ENCODE results near the gene PTRH1.

Gene PTRH1

DNA sequence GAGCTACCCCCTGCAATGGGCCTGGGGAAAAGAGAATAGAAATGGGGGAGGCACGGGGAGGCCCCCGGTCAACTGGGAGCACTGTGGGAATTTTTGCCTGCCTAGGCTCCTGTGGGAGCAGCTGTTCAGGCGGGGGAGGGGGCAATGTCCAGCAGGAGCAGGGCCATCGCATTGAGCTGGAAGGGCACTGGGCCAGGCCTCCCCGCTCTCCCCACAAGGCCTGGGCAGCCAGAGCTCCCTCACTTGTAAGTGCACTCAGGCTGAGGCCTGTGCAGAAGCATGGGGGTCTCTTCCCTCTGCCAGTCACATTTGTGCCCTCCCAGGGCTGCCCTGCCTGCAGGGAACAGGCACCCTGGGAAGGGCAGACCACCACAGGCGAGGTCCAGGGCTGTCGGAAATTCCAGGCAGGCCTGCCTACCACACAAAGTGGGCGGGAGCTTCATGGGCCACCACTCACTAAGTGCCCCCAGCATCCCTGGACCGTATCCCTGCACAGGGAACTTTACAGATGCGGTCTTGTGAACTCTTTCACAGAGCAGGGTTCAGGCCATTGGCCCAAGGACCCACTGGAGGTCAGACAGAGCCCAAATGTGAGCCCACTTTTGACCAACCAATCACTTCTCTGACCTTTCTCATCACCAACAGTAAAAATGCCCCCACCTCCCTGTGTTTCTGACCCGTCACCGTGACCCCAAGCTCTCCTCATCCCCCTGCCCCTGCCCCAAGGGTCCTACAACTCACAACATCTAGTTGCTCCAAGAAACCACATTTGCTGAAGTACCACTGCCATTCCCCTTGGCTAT, 9.7 kb downstream of the PTRH1 start:
- Histone ChIP-seq H3K27me3 (peaks cover 5% of the 10 kb centered on the region), H3K36me3 (no peaks in the 10 kb centered on the region), H3K4me1 (ENCODE audit: control insufficient read depth in 1 of 2, insufficient read depth in 1 of 2, low read depth in 1 of 2, low read length in 1 of 2) (no peaks in the 10 kb centered on the region), H3K9me3 (no peaks in the 10 kb centered on the region), H3K27ac (no peak overlapping the region), H3K4me3 (ENCODE audit: low read depth in 1 of 2, low read length in 1 of 2) (no peak overlapping the region)
- TF ChIP-seq, protein P1, sequence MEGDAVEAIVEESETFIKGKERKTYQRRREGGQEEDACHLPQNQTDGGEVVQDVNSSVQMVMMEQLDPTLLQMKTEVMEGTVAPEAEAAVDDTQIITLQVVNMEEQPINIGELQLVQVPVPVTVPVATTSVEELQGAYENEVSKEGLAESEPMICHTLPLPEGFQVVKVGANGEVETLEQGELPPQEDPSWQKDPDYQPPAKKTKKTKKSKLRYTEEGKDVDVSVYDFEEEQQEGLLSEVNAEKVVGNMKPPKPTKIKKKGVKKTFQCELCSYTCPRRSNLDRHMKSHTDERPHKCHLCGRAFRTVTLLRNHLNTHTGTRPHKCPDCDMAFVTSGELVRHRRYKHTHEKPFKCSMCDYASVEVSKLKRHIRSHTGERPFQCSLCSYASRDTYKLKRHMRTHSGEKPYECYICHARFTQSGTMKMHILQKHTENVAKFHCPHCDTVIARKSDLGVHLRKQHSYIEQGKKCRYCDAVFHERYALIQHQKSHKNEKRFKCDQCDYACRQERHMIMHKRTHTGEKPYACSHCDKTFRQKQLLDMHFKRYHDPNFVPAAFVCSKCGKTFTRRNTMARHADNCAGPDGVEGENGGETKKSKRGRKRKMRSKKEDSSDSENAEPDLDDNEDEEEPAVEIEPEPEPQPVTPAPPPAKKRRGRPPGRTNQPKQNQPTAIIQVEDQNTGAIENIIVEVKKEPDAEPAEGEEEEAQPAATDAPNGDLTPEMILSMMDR (IDR thresholded peaks at IDR 0.05), result no peak

DNA sequence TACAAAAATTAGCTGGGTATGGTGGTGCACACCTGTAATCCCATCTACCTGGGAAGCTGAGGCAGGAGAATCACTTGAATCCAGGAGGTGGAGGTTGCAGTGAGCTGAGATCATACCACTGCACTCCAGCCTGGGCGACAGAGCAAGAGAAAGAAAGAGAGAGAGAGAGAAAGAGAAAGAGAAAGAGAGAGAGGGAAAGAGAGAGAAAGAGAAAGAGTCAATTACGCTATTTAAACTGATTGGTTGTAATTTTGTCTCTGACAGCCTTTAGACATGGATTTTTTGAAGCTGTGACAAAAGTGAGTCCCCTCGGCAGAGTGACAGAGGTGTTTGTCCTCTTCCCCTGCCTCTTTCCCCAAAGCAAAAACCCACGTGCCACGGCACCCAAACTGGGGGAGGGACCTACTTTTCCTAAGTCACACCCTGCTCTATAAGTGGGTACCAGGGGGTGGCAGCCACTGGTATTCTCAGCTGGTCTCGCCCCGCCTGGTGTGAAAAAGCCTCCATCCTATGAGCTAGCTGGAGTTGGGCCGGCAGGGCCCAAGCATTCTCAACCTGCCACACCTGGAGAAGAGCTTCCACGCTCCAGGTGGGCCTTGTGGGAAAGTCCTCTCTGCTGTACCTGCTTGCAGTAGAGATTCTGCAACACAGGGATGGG, 12.0 kb downstream of the PTRH1 start:
- H3K27me3 ChIP-seq, result peaks cover 9% of the 10 kb centered on the region
- TF ChIP-seq, protein P1 (IDR thresholded peaks at IDR 0.05), result no peak
- H3K9me3 ChIP-seq, result no peaks in the 10 kb centered on the region

DNA sequence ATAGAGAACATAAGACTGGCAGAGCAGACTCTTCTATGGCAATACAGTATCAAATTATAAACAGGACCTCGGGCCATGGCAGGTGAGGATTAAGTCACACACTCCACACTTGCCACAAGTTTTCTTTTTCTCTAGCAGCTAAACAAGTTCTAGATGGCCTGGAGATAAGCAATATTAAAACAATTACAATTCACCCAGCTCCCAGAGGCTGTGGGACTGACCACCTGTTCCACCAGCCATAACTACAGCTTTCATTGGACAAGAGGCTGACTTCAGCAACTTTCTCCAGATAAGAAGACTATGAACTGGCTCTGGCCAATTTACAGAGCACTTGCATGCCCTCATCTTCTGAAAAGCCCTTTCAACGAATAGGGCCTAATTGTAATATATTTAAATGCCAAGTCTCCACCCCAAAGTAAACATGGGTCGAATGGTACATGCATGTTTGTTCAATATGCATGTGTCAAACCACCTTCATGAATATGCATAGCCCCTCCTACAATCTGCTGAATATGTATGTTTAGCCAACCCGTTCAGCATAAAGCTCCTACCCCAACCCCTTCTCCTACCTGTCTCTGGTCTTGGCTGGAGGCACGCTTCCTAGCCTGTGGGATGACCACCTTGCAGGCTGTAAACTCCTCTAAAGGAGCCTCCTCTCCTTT, 14.7 kb downstream of the PTRH1 start:
- H3K4me3 ChIP-seq (ENCODE audit: low read depth in 1 of 2, low read length in 1 of 2), result no peak overlapping the region
- peaks cover 0 to 7% of the 10 kb centered on the region in 2 experiments for H3K4me1 ChIP-seq (ENCODE audit: control insufficient read depth in 1 of 2, insufficient read depth in 1 of 2, low read depth in 1 of 2, low read length in 1 of 2)
- H3K36me3 ChIP-seq, result no peaks in the 10 kb centered on the region
- no peak overlapping the region for H3K27ac ChIP-seq
- H3K27me3 ChIP-seq, result peaks cover 9% of the 10 kb centered on the region
- H3K9me3 ChIP-seq, result no peaks in the 10 kb centered on the region
- TF ChIP-seq, protein P1 (IDR thresholded peaks at IDR 0.05), result no peak

More for the DNA sequence above, 12.0 kb downstream of the PTRH1 start:
- Histone ChIP-seq H3K36me3 (no peaks in the 10 kb centered on the region), H3K4me1 (ENCODE audit: control insufficient read depth in 1 of 2, insufficient read depth in 1 of 2, low read depth in 1 of 2, low read length in 1 of 2) (peaks cover 0 to 7% of the 10 kb centered on the region in 2 experiments), H3K27ac (no peak overlapping the region), H3K4me3 (ENCODE audit: low read depth in 1 of 2, low read length in 1 of 2) (no peak overlapping the region)

DNA sequence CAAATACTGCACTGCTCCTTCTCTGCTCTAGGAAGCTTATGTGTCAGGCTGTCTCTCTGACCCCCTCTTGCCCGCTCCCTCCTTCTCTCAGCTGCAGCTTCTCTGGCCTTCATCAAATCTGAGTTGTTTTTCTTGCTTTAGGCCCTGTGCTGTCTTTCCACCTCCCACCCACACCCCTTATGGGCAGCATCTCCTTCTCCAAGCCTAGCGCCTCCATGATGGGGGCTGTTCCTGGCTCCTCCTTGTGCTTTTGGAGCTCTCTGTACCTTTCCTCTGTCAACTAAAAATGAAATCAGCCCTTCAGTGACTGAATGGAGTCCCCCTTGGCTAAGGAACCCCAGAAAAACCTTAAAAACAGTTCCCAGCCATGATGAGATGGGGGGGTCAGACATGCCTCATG, 15.3 kb downstream of the PTRH1 start:
- Histone ChIP-seq H3K27me3 (peaks cover 9% of the 10 kb centered on the region), H3K4me3 (ENCODE audit: low read depth in 1 of 2, low read length in 1 of 2) (no peak overlapping the region), H3K4me1 (ENCODE audit: control insufficient read depth in 1 of 2, insufficient read depth in 1 of 2, low read depth in 1 of 2, low read length in 1 of 2) (peaks cover 0 to 7% of the 10 kb centered on the region in 2 experiments), H3K27ac (no peak overlapping the region), H3K36me3 (no peaks in the 10 kb centered on the region), H3K9me3 (no peaks in the 10 kb centered on the region)
- TF ChIP-seq, protein P1 (IDR thresholded peaks at IDR 0.05), result no peak

DNA sequence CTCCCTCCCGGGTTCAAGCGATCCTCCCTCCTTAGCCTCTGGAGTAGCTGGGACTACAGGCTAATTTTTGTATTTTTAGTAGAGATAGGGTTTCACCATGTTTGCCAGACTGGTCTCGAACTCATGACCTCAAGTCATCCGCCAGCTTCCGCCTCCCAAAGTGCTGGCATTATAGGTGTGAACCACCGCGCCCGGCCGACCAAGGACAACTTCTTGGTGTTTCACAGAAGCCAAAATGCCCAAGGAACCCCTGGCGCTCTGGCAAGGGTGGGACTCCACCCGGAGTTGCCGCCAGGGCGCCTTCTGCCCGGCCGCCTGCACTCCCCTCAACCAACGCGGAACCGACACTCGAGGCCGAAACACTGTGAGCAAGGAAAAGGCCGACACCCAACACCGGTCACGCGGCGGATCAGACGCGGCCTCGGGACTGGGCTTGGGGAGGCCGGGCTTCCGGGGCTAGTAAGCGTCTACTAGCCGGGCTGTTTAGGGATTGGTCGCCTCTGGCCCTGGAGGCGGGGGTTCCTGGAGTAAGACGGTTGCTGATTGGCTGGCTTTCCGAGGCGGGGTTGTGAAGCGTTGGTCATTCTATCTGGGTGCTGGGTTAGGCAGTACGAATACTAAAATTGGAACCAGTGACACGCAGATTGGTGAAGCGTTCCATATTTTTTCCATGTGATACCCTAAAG, 16.3 kb downstream of the PTRH1 start:
- Histone ChIP-seq H3K4me1 (ENCODE audit: control insufficient read depth in 1 of 2, insufficient read depth in 1 of 2, low read depth in 1 of 2, low read length in 1 of 2) (peaks cover 0 to 7% of the 10 kb centered on the region in 2 experiments), H3K9me3 (no peaks in the 10 kb centered on the region), H3K27ac (peak overlapping the region; percentile 60), H3K36me3 (no peaks in the 10 kb centered on the region), H3K4me3 (ENCODE audit: low read depth in 1 of 2, low read length in 1 of 2) (peak overlapping the region; percentile 37 to 45), H3K27me3 (peaks cover 9% of the 10 kb centered on the region)
- TF ChIP-seq, protein P1 (IDR thresholded peaks at IDR 0.05), result no peak

Measured in neutrophil (primary cell).